ENCODE data around the gene OLFM3.

OLFM3 gene

DNA sequence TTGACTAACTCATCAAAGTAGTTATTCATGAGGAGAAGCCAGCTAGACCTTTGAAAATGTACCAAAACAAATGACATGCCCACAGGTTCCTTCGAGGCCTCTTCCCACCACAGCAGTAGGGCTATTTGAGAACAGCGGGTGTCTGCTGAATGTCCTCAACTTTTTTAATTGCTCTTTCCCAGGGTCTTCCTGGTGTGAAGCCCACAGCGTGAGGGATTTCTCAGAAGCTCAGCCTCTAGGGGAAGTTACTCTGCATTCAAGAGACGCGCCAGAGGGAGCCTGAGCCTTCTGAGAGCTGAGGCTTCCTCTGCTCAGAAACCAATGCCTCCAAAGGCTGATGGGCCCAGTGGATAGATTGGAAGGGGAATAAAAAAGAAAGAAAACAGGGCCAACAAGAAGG is 153.6 kb downstream of the OLFM3 start:
- no peak for DNase-seq

DNA sequence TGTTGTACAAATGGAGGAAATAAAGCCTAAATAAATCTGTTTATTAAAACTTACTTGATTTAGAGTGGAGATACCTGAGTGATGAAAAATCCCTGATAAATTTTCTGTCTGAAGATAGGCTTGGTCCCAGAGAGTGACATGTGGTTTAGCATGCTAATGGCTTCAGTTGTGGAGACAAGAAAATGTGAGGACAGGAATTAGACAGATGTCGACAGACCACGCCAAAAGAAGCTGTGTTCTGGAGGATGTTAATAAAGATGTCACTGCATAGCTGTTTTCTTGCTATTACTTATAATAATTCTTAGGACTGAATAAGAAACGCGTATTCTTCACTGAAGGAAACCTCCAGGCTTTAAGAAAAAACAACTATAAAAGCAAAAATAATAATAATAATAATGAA is 154.9 kb downstream of the OLFM3 start:
- DNase-seq, result no peak

DNA sequence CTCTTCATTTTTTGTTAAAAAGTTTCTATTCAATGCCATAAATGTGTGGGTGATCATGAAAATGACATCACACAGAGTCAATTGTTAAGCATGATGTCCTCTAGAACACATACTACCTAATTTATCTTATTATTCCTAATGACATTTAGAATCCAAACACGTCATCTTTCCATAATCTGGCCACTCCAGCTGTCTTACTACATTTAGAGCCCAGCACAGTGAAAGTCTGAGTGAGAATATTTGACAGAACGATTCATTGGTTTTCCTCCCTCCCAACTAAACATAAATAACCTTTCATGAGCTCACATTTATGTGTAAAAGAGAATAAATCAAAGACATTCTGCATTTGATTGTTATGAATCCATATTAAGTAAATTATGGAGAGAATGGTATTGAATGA is 160.7 kb downstream of the OLFM3 start:
- DNase-seq, result no peak

DNA sequence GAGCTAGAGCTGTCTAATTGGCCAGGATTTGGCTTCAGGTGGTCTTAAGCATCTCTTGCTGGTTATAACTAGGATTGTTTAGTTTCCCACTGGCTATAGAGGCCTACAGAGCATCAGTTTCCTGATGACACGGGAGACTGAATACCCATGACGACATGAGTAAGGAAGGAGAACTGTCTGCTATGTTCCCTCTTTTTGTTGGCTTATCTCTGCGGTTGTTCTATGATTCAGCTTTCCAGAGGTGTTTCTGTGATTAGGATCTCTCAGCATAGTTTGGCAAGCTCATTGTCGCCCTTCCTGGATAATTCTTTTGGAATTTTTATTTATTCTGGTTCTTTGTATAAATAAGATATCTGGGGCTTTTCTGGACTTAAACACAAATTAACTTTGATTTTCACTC is 163.4 kb downstream of the OLFM3 start:
- no peak for DNase-seq

DNA sequence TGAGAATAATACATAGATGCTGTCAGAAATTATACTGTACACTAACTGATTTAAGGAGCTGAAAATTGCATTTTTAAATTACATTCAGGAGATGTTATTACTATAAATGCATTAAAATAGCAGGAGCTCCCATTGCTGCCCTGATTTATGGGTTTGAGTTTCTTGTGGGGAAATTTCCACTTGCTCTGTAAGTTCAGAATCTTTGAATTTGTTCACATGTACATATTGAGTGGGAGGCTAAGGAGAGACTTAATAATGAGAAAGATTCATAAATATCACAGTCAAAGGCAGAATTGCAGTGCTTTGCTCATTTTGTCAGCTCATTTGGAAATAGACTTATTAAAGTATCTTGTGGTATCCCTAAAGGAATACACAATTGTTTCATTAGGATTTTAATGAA is 170.3 kb downstream of the OLFM3 start:
- no peak for DNase-seq

- no peak for DNase-seq
These were observed 176.7 kb downstream of the OLFM3 start for GRCh38 chr1:101820071-101820470.

DNA sequence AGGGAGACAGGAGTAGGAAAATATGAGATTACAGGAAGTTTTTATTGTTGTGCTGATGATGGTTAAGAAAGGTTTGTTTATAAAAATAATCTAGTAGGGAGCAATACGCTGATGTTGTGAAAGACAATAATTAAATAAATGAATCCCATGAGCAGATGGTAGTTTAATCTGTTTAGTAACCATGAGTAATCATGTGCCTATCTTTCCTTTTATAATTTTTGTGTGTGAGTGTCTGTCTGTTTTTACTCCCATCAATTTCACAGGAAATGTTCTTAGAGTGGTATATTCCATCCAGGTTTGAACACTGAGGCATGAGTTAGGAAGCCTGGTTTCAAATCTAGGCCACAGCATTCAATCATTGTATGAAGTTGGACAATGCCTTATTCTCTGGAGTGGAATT is 180.5 kb downstream of the OLFM3 start:
- no peak for DNase-seq

DNA sequence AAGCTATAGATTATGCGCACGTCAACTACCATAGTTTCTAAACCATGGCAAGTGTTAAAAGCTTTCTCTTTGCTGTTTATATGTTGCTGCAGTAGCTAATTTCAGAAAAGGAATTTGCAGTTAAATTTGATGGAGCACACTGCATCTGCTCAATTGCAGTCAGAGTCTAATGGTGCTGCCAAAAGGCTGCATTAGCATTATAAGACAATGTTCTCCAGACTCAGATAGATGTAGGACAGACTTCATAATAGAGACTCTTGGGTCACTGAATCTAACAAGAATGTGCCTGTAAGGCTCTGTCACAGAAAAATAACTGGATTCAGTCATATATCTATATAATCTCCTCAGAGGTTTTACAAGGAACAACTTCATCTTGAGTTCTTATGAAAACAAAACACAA is 198.3 kb downstream of the OLFM3 start:
- no peak for DNase-seq

DNA sequence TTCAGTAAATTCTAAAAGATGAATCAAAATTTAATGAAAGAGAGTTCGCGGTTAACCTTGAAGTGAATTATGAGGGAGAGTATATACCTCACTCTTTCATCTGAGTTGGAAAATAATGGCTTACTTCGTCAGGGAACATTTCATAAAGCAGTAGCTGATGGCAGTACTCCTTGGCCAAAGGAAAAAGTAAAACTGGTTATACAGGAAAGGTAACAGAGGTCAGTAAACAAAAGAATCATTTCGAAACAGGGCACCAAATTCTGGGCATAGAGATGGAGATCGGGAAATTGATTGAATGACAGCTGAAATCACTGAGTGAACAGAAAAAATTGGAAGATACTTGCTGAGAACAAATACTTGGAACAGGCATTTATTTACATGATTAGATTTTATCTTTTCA is 199.0 kb downstream of the OLFM3 start:
- DNase-seq, result no peak

DNA sequence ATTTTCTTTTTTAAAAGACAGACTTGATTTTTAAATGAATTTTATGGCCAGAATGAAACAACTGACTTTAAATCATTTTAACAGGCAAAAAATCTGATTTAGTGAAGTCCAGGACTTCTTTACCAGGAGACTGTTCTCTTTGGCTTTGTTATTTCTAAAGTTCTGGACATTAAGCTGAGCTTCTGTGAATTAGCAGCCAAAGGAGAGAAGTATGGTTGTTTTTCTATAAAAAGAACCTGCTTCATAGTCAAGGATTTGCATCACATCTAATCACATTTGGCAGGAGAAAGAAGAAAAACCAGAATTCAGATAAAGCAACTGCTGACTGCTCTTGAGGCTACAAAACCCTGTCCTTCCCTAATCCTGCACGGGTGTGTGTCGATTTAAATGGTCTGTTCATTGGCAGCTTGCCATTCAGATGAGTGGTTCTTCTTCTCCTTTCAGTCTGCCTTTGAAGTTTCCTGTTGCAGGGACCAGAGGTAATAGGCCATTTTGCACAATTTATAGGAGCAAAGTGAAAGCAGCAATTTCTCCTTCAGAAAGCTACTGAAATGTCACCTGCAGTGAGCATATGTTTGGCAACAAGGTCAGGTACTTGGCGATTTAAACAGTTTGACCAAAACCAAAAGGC is 215.4 kb downstream of the OLFM3 start:
- no peak for DNase-seq

GRCh38 chr1:101769520-101769919 is 227.2 kb downstream of the OLFM3 start:
- DNase-seq, result no peak

- DNase-seq, result no peak
These were observed 238.7 kb downstream of the OLFM3 start for GRCh38 chr1:101757985-101758384.

- DNase-seq, result no peak
These were observed 240.3 kb downstream of the OLFM3 start for GRCh38 chr1:101756411-101756810.
